Measurements from ENCODE around the gene ARHGEF40.

- TF ChIP-seq FOXK2 (IDR thresholded peaks at IDR 0.05): no peak
- no peak for TF ChIP-seq SUZ12 (IDR thresholded peaks at IDR 0.05)
- no peak for TF ChIP-seq BHLHE40 (IDR thresholded peaks at IDR 0.05; ENCODE audit: borderline replicate concordance)
- 0 out of 2 replicates have a peak, but pooled peaks have one; percentile 12 for TF ChIP-seq PKNOX1 (IDR thresholded peaks at IDR 0.05)
- no peak for TF ChIP-seq SP1 (IDR thresholded peaks at IDR 0.05)
- no peak for TF ChIP-seq TARDBP (IDR thresholded peaks at IDR 0.05)
- no peak for TF ChIP-seq L3MBTL2 (conservative IDR thresholded peaks at IDR 0.05)
- TF ChIP-seq HDGF (IDR thresholded peaks at IDR 0.05; ENCODE audit: borderline replicate concordance): no peak
These were observed 6.6 kb upstream of the ARHGEF40 start for GRCh38 chr14:21063479-21063878.
